ENCODE results near the gene NUDC. TPM values are rescaled to one million over a fixed set of nuclear protein-coding genes. Genes with fewer than 3 reads are reported as not detected.

NUDC gene
- total and polyA plus RNA-seq, 9 of the 15 experiments (the other 6 are each of a cell fraction or from before 2014, with no cell fraction given), result 9.8 to 234 (median 149) TPM

- TF ChIP-seq ZNF609 (CRISPR knock-in tag; IDR thresholded peaks at IDR 0.05; ENCODE audit: borderline replicate concordance), result no peak
- TF ChIP-seq TFAP4 (CRISPR knock-in tag; IDR thresholded peaks at IDR 0.05; ENCODE audit: borderline replicate concordance), result no peak
- TF ChIP-seq ARID1B (IDR thresholded peaks at IDR 0.05), result no peak
- TF ChIP-seq ELF4 (CRISPR knock-in tag; IDR thresholded peaks at IDR 0.05), result no peak
- no peak for TF ChIP-seq GABPB2 (CRISPR knock-in tag; conservative IDR thresholded peaks at IDR 0.05)
- no peak for TF ChIP-seq ZNF551 (CRISPR knock-in tag; IDR thresholded peaks at IDR 0.05)
- no peak for TF ChIP-seq MCM3 (IDR thresholded peaks at IDR 0.05)
- no peak for TF ChIP-seq NCOA1 (IDR thresholded peaks at IDR 0.05; ENCODE audit: low read depth)
- no peak for TF ChIP-seq CBFA2T2 (conservative IDR thresholded peaks at IDR 0.05)
- TF ChIP-seq KDM1A (IDR thresholded peaks at IDR 0.05), result peak; percentile 67 to 83; a peak in 3 of 4 replicates
- no peak for TF ChIP-seq TEAD4 (IDR thresholded peaks at IDR 0.05; ENCODE audit: low read length)
- TF ChIP-seq TEAD4 (CRISPR knock-in tag; IDR thresholded peaks at IDR 0.05; ENCODE audit: borderline replicate concordance), result no peak
- TF ChIP-seq PRDM10 (IDR thresholded peaks at IDR 0.05; ENCODE audit: partially characterized antibody), result no peak
These were observed 50.0 kb downstream of the NUDC start (continued) for GRCh38 chr1:26971590-26971989.
